ENCODE measurements around the gene FRK. TPM values are rescaled to one million over a fixed set of nuclear protein-coding genes. Genes with fewer than 3 reads are reported as not detected.

The FRK gene
- total and polyA plus RNA-seq, 2 donors from 2014 or later: 5.9 to 25.0 TPM

DNA sequence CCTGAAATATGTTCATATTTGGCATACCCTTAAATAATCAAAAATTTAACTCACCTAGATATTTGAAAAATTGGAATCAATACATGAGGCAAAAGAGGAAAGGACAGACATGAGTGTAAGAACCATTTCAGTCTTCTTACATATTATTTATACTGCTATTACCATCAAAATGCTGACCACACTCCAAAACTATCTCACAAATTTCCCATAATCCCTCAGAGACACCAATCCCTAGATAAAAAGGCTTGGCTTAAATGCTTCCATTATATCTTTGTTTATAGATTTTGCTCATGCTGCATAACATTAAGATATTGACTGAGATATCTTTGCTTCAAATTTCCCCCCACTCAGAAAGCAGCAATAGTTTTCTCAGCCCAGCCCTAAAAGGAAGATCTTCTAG lies 28.3 kb upstream of the FRK start:
- intact Hi-C loops (cut with DNase I): no loop called here
- H3K36me3 ChIP-seq (ENCODE audit: control insufficient read depth in 2 of 3, insufficient read depth in 3 of 3, low read length in 3 of 3): no peaks in the 10 kb centered on the region
- no peaks in the 10 kb centered on the region for H3K9me3 ChIP-seq (ENCODE audit: control insufficient read depth in 2 of 3, insufficient read depth in 1 of 3, low read length in 3 of 3)
- no peak overlapping the region for H3K4me3 ChIP-seq (ENCODE audit: low read length in 3 of 3)
- H3K27me3 ChIP-seq (ENCODE audit: control insufficient read depth, insufficient read depth, low read length): no peaks in the 10 kb centered on the region
- H3K9ac ChIP-seq (ENCODE audit: low read length in 3 of 3): no peak overlapping the region
- DNase-seq (no peak), FAIRE-seq (no peak)
- no peak overlapping the region for H3K27ac ChIP-seq (ENCODE audit: low read depth in 2 of 2, low read length in 2 of 2)
- TF ChIP-seq, protein P1, sequence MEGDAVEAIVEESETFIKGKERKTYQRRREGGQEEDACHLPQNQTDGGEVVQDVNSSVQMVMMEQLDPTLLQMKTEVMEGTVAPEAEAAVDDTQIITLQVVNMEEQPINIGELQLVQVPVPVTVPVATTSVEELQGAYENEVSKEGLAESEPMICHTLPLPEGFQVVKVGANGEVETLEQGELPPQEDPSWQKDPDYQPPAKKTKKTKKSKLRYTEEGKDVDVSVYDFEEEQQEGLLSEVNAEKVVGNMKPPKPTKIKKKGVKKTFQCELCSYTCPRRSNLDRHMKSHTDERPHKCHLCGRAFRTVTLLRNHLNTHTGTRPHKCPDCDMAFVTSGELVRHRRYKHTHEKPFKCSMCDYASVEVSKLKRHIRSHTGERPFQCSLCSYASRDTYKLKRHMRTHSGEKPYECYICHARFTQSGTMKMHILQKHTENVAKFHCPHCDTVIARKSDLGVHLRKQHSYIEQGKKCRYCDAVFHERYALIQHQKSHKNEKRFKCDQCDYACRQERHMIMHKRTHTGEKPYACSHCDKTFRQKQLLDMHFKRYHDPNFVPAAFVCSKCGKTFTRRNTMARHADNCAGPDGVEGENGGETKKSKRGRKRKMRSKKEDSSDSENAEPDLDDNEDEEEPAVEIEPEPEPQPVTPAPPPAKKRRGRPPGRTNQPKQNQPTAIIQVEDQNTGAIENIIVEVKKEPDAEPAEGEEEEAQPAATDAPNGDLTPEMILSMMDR (IDR thresholded peaks at IDR 0.05; ENCODE audit: borderline replicate concordance, extremely low read depth, insufficient read depth): no peak
- H3K4me1 ChIP-seq (ENCODE audit: control insufficient read depth in 2 of 3, insufficient read depth in 2 of 3, low read depth in 1 of 3, low read length in 3 of 3): no peaks in the 10 kb centered on the region

DNA sequence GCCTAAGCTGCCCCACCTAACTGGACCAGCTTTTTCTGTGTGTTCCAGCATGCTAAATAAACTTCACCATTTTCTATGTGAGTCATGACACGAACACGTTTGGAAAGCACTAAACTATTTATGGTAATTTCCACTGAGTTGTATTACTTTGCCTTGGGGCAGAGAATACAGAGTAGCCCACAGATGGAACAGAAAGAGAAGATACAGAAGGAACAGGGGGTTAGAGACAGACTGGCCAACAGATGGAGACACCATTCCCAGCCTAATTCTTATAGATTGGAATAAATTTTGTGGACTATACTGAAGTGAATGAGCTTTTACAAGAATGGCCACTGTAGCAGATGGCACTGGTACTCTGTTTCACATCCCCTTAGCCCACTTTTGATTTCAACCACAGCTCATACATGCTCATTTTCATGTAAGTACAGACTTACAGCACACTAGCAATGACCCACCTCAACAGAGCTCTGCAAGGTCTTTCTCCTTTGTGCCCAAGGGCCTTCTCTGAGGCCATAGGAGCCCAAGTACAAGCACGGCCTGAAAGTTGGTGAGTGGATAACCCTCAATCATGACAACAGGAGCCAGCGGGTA lies 26.8 kb upstream of the FRK start:
- Histone ChIP-seq H3K4me1 (ENCODE audit: control insufficient read depth in 2 of 3, insufficient read depth in 2 of 3, low read depth in 1 of 3, low read length in 3 of 3) (no peaks in the 10 kb centered on the region), H3K9me3 (ENCODE audit: control insufficient read depth in 2 of 3, insufficient read depth in 1 of 3, low read length in 3 of 3) (no peaks in the 10 kb centered on the region), H3K9ac (ENCODE audit: low read length in 3 of 3) (no peak overlapping the region), H3K36me3 (ENCODE audit: control insufficient read depth in 2 of 3, insufficient read depth in 3 of 3, low read length in 3 of 3) (no peaks in the 10 kb centered on the region), H3K27ac (ENCODE audit: low read depth in 2 of 2, low read length in 2 of 2) (no peak overlapping the region), H3K27me3 (ENCODE audit: control insufficient read depth, insufficient read depth, low read length) (no peaks in the 10 kb centered on the region), H3K4me3 (ENCODE audit: low read length in 3 of 3) (no peak overlapping the region)
- TF ChIP-seq, protein P1 (IDR thresholded peaks at IDR 0.05; ENCODE audit: borderline replicate concordance, extremely low read depth, insufficient read depth): no peak
- FAIRE-seq (no peak), DNase-seq (no peak)
- intact Hi-C loops (cut with DNase I): no loop called here

DNA sequence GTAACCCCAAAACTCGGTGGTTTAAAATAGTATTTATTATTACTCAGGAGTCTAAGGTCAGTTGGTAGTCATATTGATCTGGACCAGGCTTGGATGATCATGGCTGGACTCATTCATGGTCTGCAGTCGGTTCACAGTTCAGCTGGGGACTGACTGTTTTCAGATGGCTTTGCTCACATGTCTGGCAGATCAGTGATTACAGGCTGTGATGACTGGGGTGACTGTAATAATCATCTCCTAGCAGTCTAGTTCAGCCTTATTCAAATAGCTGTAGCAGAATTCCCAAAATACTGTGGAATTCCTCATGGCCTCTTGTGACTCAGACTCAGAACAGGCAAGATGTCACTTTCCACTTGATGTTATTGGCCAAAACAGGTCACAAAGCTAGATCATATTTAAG lies 23.6 kb upstream of the FRK start:
- H3K4me3 ChIP-seq (ENCODE audit: low read length in 3 of 3): no peak overlapping the region
- no peaks in the 10 kb centered on the region for H3K9me3 ChIP-seq (ENCODE audit: control insufficient read depth in 2 of 3, insufficient read depth in 1 of 3, low read length in 3 of 3)
- no peak for FAIRE-seq
- intact Hi-C loops (cut with DNase I): no loop called here
- H3K27ac ChIP-seq (ENCODE audit: low read depth in 2 of 2, low read length in 2 of 2): no peak overlapping the region
- DNase-seq: no peak
- no peaks in the 10 kb centered on the region for H3K36me3 ChIP-seq (ENCODE audit: control insufficient read depth in 2 of 3, insufficient read depth in 3 of 3, low read length in 3 of 3)
- no peaks in the 10 kb centered on the region for H3K4me1 ChIP-seq (ENCODE audit: control insufficient read depth in 2 of 3, insufficient read depth in 2 of 3, low read depth in 1 of 3, low read length in 3 of 3)
- TF ChIP-seq, protein P1 (IDR thresholded peaks at IDR 0.05; ENCODE audit: borderline replicate concordance, extremely low read depth, insufficient read depth): no peak
- no peaks in the 10 kb centered on the region for H3K27me3 ChIP-seq (ENCODE audit: control insufficient read depth, insufficient read depth, low read length)
- no peak overlapping the region for H3K9ac ChIP-seq (ENCODE audit: low read length in 3 of 3)

DNA sequence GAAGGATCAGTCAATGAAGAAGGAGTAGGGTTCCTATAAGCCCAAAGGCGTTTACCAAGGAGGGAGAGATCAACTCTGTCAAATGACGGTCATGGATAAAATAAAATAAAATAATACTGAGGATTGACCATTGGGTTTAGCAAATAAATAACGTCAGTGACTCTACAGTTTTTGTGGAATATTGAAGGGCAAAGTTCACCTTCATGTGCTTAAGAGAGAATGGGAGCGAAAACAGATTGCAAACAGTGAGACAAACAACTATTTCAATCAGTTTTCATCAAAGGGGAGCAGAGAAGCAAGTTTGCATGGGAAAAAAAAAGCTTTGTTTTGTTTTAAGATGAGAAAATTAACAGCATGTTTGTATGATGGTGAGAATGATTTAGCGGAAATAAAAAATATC lies 22.4 kb upstream of the FRK start:
- no peak overlapping the region for H3K4me3 ChIP-seq (ENCODE audit: low read length in 3 of 3)
- DNase-seq (no peak), FAIRE-seq (no peak)
- TF ChIP-seq, protein P1 (IDR thresholded peaks at IDR 0.05; ENCODE audit: borderline replicate concordance, extremely low read depth, insufficient read depth): no peak
- no peaks in the 10 kb centered on the region for H3K36me3 ChIP-seq (ENCODE audit: control insufficient read depth in 2 of 3, insufficient read depth in 3 of 3, low read length in 3 of 3)
- intact Hi-C loops (cut with DNase I): no loop called here
- H3K27ac ChIP-seq (ENCODE audit: low read depth in 2 of 2, low read length in 2 of 2): no peak overlapping the region
- no peaks in the 10 kb centered on the region for H3K9me3 ChIP-seq (ENCODE audit: control insufficient read depth in 2 of 3, insufficient read depth in 1 of 3, low read length in 3 of 3)
- H3K27me3 ChIP-seq (ENCODE audit: control insufficient read depth, insufficient read depth, low read length): no peaks in the 10 kb centered on the region
- no peaks in the 10 kb centered on the region for H3K4me1 ChIP-seq (ENCODE audit: control insufficient read depth in 2 of 3, insufficient read depth in 2 of 3, low read depth in 1 of 3, low read length in 3 of 3)
- H3K9ac ChIP-seq (ENCODE audit: low read length in 3 of 3): no peak overlapping the region

All from kidney (tissue), 14 donors.